AG09309 (cell line): Measurements from ENCODE around the gene PTPRN2.

Experiments used
- DNase-seq: peaks from one replicate; pipeline ENCODE4 v3.0.0-alpha.2; 2010; ENCODE audit warnings: low read depth
- H3K4me3 ChIP-seq: 2 replicates; pipeline ENCODE4 v1.5.1; 2011; ENCODE audit warnings: mild to moderate bottlenecking, low read depth, low read length, moderate library complexity; ENCODE audit not compliant: control insufficient read depth
- CTCF ChIP-seq: IDR thresholded peaks from 2 replicates; pipeline ENCODE4 v1.5.1; 2011; ENCODE audit warnings: mild to moderate bottlenecking, low read depth, low read length, inconsistent platforms; ENCODE audit not compliant: insufficient read depth, control insufficient read depth; ENCODE audit errors: missing control alignments

The PTPRN2 gene

GRCh38 chr7:158443688-158444483, 143.7 kb downstream of the PTPRN2 start:
- no peak for DNase-seq
- no peak overlapping the region for H3K4me3 ChIP-seq
- no peak for TF ChIP-seq CTCF

GRCh38 chr7:158443014-158443687, 144.5 kb downstream of the PTPRN2 start:
- TF ChIP-seq CTCF, result no peak
- no peak overlapping the region for H3K4me3 ChIP-seq
- DNase-seq, result no peak

GRCh38 chr7:158442260-158442659, 145.4 kb downstream of the PTPRN2 start:
- no peak for DNase-seq
- no peak for TF ChIP-seq CTCF
- no peak overlapping the region for H3K4me3 ChIP-seq

- no peak for TF ChIP-seq CTCF
- H3K4me3 ChIP-seq, result no peak overlapping the region
- no peak for DNase-seq
Observed at GRCh38 chr7:158439035-158439434, 148.6 kb downstream of the PTPRN2 start.

- H3K4me3 ChIP-seq, result no peak overlapping the region
- no peak for DNase-seq
Observed at GRCh38 chr7:158432369-158433341, 155.0 kb downstream of the PTPRN2 start.

More at GRCh38 chr7:158432369-158433341, 155.0 kb downstream of the PTPRN2 start:
- TF ChIP-seq CTCF, result no peak
